HepG2 (cell line): Measurements from ENCODE around the gene PLCG1. TPM values are rescaled to one million over a fixed set of nuclear protein-coding genes. Genes with fewer than 3 reads are reported as not detected.

ENCODE experiments used
- CAMTA2 ChIP-seq: sonication (generic); formaldehyde crosslinking; IDR thresholded peaks from 2 replicates; pipeline ENCODE4 v1.4.0; 2020; ENCODE audit warnings: mild to moderate bottlenecking, missing genetic modification reagents, borderline replicate concordance
- HMG20A ChIP-seq: IDR thresholded peaks from 2 replicates; pipeline ENCODE4 v1.6.1; 2016; ENCODE audit warnings: borderline replicate concordance
- HNRNPH1 ChIP-seq: fragments of 200-400 bp; formaldehyde crosslinking; optimal IDR thresholded peaks from 2 replicates; pipeline ENCODE3; 2017; ENCODE audit warnings: mild to moderate bottlenecking, low read depth, low read length
- HNRNPK ChIP-seq: fragments of 200-400 bp; formaldehyde crosslinking; IDR thresholded peaks from 2 replicates; pipeline ENCODE4 v1.6.1; 2018; ENCODE audit warnings: low read length, low read depth, moderate library complexity, mild to moderate bottlenecking; ENCODE audit not compliant: poor library complexity, severe bottlenecking
- MYNN ChIP-seq: sonication (generic); formaldehyde crosslinking; IDR thresholded peaks from 2 replicates; pipeline ENCODE4 v1.4.0; 2020; ENCODE audit warnings: mild to moderate bottlenecking, low read depth, missing genetic modification reagents
- PPARG ChIP-seq: conservative IDR thresholded peaks from 2 replicates; pipeline ENCODE4 v1.6.1; 2016; ENCODE audit warnings: missing biosample characterization, missing genetic modification reagents
- ZFP1 ChIP-seq: IDR thresholded peaks from 2 replicates; pipeline ENCODE4 v1.6.1; 2016
- polyA plus RNA-seq, 8 experiments: library from polyadenylated mRNA; depleted of rRNA in 3 of 8; stranded (reverse) in 7 of 8; unstranded in 1 of 8; fragments of >200 nt; fragmentation: Illumina TruSeq in 4 of 8; extraction: Trizol in 4 of 8; gene quantifications; 2 replicates each; pipeline versions ENCODE4 v1.2.1 to v1.2.3, GENCODE V29; 2011 to 2016; ENCODE audit warnings: low read depth in 4 of 8, missing spikeins in 1 of 8, mixed read lengths in 1 of 8; ENCODE audit not compliant: insufficient read depth in 1 of 8
- total RNA-seq, 5 experiments: library from RNA; depleted of rRNA; stranded (reverse); fragments of >200 nt; fragmentation: Illumina TruSeq; extraction: Trizol; gene quantifications; 2 replicates each; pipeline ENCODE4 v1.2.3, GENCODE V29; 2016; ENCODE audit warnings: low read depth in 1 of 5
- TF ChIP-seq, protein P1 (sequence below): IDR thresholded peaks from 2 replicates; pipeline ENCODE4 v1.6.1; 2018; ENCODE audit warnings: missing genetic modification reagents, mild to moderate bottlenecking, missing compliant biosample characterization
- TF ChIP-seq, protein P2 (sequence below): sonication (generic); formaldehyde crosslinking; IDR thresholded peaks from 2 replicates; pipeline ENCODE4 v1.4.0; 2020; ENCODE audit warnings: mild to moderate bottlenecking, missing genetic modification reagents
- TF ChIP-seq, protein P3 (sequence below): IDR thresholded peaks from 2 replicates; pipeline ENCODE4 v1.6.1; 2016; ENCODE audit warnings: low read depth, borderline replicate concordance

PLCG1 gene
- total and polyA plus RNA-seq, 2 of the 13 experiments (the other 11 are each of a cell fraction or from before 2014, with no cell fraction given): 85.3 to 158 TPM

DNA sequence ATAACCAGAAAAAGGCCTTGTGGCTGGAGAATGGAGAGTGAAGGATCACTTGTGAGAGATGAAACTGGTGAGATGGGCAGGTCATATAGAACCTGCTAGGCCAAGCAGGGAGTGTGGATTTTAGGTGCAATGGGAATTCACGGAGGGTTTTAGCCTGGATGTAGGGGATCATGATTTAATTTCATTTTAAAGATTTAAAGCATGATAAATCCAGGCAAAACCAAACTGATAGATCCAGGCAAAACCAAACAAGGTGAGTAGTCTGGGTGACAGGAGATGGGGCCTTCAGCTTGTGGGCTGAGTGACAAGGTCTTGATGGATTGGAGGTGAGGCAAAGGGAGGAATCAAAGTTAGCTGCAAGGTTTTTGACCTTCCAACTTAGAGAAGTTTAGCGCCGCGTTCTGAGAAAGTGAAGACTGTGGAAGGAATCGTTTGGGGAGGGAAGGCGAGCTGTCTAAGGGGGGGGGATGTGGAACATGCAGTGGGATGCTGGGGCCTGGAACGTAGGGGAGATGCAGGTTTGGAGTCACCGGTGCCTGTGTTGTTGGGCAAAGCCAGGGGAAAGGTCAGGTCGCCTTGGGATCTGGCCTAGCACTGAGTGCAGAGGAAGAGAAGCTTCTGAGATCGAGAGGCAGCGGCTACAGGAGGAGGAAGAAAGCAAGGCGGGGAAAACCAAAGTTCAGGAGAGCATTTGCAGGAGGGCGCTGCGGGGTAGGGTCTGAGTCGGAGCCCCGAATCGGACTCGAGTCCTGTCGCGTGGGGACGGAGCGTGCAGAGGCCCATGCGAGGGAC, 1.3 kb upstream of the PLCG1 start (continued):
- TF ChIP-seq, protein P1, sequence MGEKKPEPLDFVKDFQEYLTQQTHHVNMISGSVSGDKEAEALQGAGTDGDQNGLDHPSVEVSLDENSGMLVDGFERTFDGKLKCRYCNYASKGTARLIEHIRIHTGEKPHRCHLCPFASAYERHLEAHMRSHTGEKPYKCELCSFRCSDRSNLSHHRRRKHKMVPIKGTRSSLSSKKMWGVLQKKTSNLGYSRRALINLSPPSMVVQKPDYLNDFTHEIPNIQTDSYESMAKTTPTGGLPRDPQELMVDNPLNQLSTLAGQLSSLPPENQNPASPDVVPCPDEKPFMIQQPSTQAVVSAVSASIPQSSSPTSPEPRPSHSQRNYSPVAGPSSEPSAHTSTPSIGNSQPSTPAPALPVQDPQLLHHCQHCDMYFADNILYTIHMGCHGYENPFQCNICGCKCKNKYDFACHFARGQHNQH: no peak
- no peak for TF ChIP-seq HNRNPK
- no peak for TF ChIP-seq HMG20A (CRISPR knock-in tag)
- peak; percentile 69 for TF ChIP-seq HNRNPH1
- TF ChIP-seq CAMTA2 (CRISPR knock-in tag): peak; percentile 63; the same call in 1 of the 2 replicates
- TF ChIP-seq MYNN (CRISPR knock-in tag): peak; percentile 87; the same call in 1 of the 2 replicates
- peak; percentile 27 for TF ChIP-seq PPARG (CRISPR knock-in tag)
- TF ChIP-seq, protein P2, sequence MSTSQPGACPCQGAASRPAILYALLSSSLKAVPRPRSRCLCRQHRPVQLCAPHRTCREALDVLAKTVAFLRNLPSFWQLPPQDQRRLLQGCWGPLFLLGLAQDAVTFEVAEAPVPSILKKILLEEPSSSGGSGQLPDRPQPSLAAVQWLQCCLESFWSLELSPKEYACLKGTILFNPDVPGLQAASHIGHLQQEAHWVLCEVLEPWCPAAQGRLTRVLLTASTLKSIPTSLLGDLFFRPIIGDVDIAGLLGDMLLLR (CRISPR knock-in tag): 0 out of 2 replicates have a peak, but pooled peaks have one; percentile 85
- TF ChIP-seq, protein P3, sequence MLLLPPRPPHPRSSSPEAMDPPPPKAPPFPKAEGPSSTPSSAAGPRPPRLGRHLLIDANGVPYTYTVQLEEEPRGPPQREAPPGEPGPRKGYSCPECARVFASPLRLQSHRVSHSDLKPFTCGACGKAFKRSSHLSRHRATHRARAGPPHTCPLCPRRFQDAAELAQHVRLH (CRISPR knock-in tag): no peak
- 0 out of 2 replicates have a peak, but pooled peaks have one; percentile 4 for TF ChIP-seq ZFP1
- TF ChIP-seq, all 625 proteins: peak for 53
